HT-29 (cell line): ENCODE results near the gene AOC1. TPM values are rescaled to one million over a fixed set of nuclear protein-coding genes. Genes with fewer than 3 reads are reported as not detected.

Experiments
- DNase-seq: peaks from one replicate; pipeline ENCODE4 v3.0.0-alpha.2; 2015; ENCODE audit warnings: low spot score
- total RNA-seq: library from RNA; depleted of rRNA; stranded (reverse); fragments of >200 nt; shearing (Covaris generic); gene quantifications from 2 replicates; pipeline ENCODE4 v1.2.3, GENCODE V29; 2014

AOC1 gene
- total RNA-seq, 1 experiment from 2014 or later, result 25.2 TPM

GRCh38 chr7:150857276-150858055 lies 5.1 kb downstream of the AOC1 start:
- DNase-seq, result no peak

- DNase-seq, result no peak
Measured at GRCh38 chr7:150858236-150859197, 6.2 kb downstream of the AOC1 start.

GRCh38 chr7:150860291-150860977 lies 8.1 kb downstream of the AOC1 start:
- DNase-seq, result no peak

GRCh38 chr7:150860978-150861295 lies 8.6 kb downstream of the AOC1 start:
- no peak for DNase-seq

GRCh38 chr7:150862356-150862755 lies 10.0 kb downstream of the AOC1 start:
- DNase-seq, result no peak

- DNase-seq, result no peak
Measured at GRCh38 chr7:150863946-150864345, 11.6 kb downstream of the AOC1 start.

- DNase-seq, result no peak
Measured at GRCh38 chr7:150866932-150867564, 14.7 kb downstream of the AOC1 start.

- DNase-seq, result no peak
Measured at GRCh38 chr7:150867605-150868004, 15.3 kb downstream of the AOC1 start.

- no peak for DNase-seq
Measured at GRCh38 chr7:150869467-150869866, 17.1 kb downstream of the AOC1 start.

- no peak for DNase-seq
Measured at GRCh38 chr7:150871601-150872000, 19.3 kb downstream of the AOC1 start.

GRCh38 chr7:150874401-150875198 lies 22.3 kb downstream of the AOC1 start:
- DNase-seq, result no peak

GRCh38 chr7:150875791-150876190 lies 23.5 kb downstream of the AOC1 start:
- DNase-seq, result peak; percentile 39

GRCh38 chr7:150876817-150877526 lies 24.7 kb downstream of the AOC1 start:
- peak; percentile 98 for DNase-seq

GRCh38 chr7:150877536-150877935 lies 25.2 kb downstream of the AOC1 start:
- no peak for DNase-seq

- no peak for DNase-seq
Measured at GRCh38 chr7:150879345-150879744, 27.0 kb downstream of the AOC1 start.

GRCh38 chr7:150881189-150881588 lies 28.9 kb downstream of the AOC1 start:
- no peak for DNase-seq

- DNase-seq, result no peak
Measured at GRCh38 chr7:150890853-150891584, 38.7 kb downstream of the AOC1 start.

GRCh38 chr7:150891740-150892139 lies 39.4 kb downstream of the AOC1 start:
- DNase-seq, result no peak

- DNase-seq, result no peak
Measured at GRCh38 chr7:150895809-150896208, 43.5 kb downstream of the AOC1 start.
